GM21360 (cell line): ENCODE measurements around the gene FIZ1.
"Not testable (repeated sequence)": the region's sequence is repeated elsewhere in the genome, so short reads cannot be mapped to it uniquely, and the experiment has no call there.

Experiments used
- ATAC-seq: cut with Tn5 transposase; IDR thresholded peaks from one replicate; pipeline ENCODE4 v1.9.1; 2021; ENCODE audit warnings: mild to moderate bottlenecking, moderate library complexity; ENCODE audit not compliant: unreplicated experiment

The FIZ1 gene

GRCh38 chr19:55578031-55578760 lies 21.1 kb downstream of the FIZ1 start:
- no peak for ATAC-seq

GRCh38 chr19:55576746-55577145 lies 22.6 kb downstream of the FIZ1 start:
- no peak for ATAC-seq

DNA sequence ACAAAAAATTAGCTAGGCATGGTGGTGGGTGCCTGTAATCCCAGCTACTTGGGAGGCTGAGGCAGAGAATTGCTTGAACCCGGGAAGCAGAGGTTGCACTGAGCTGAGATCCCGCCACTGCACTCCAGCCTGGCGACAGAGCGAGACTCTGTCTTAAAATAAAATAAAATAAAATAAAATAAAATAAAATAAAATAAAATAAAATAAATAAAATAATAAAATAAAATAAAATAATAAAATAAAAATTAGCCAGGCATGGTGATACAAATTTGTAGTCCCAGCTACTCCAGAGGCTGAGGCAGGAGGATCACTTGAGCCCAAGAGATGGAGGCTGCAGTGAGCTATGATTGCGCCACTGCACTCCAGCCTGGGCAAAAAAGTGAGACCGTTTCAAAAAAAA lies 25.4 kb downstream of the FIZ1 start:
- ATAC-seq = not testable (repeated sequence)

DNA sequence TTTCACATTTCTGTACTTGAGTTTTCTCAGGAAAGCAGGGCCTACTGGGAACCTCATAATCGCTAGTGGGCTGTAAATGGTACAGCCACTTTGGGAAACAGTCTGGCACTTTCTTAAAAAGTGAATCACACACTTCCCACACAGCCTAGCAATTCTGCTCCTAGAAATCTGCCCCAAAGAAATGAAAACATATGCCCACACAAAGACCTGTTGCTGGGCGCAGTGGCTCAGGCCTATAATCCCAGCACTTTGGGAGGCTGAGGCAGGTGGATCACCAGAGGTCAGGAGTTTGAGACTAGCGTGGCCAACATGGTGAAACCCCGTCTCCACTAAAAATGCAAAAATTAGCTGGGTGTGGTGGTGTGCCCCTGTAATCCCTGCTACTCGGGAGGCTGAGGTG lies 29.8 kb downstream of the FIZ1 start:
- ATAC-seq = not testable (repeated sequence)

- no peak for ATAC-seq
These were observed 31.5 kb downstream of the FIZ1 start for GRCh38 chr19:55567708-55568328.

GRCh38 chr19:55566823-55567222 lies 32.5 kb downstream of the FIZ1 start:
- no peak for ATAC-seq

DNA sequence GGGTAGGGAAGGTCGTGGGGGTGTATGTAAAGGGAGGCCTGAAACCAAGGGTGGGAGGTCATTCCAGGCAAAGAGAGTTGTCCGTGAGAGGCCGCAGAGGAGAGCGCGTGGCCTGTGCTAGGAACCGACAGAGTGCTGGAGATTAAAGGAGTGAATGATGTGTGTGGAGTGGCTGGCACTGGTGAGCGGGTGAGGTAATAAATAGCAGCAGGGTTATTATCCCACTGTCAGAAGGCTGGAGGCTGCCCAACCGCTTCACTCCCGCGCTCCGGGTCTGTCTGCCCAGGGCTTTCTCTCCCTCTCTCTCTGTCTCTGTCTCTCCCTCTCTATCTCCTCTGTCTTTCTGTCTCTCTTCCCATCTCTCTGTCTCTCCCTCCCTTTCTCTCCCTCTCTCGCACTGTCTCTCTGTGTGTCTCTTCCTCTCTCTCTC lies 36.0 kb downstream of the FIZ1 start:
- ATAC-seq = no peak

DNA sequence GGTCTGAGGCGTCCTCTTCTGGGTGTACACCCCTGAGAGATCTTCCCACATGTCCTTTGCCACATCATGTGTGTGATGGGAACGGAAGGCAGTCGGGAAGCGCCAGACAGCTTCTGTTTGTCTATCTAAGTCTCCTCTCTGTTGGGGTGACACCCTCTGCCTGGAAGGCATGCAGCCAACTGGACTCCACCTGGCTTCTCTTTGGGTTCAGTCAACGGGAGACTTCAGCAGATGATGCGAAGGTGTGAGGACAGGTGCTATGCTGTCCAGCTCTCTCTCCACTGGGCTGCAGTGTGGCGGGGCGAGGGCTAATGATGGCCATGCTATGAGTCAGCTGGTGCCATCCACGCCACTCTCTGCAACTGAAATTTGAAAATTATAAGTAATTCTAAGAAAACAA lies 39.6 kb downstream of the FIZ1 start:
- ATAC-seq = no peak

GRCh38 chr19:55554741-55555152 lies 44.6 kb downstream of the FIZ1 start:
- no peak for ATAC-seq

DNA sequence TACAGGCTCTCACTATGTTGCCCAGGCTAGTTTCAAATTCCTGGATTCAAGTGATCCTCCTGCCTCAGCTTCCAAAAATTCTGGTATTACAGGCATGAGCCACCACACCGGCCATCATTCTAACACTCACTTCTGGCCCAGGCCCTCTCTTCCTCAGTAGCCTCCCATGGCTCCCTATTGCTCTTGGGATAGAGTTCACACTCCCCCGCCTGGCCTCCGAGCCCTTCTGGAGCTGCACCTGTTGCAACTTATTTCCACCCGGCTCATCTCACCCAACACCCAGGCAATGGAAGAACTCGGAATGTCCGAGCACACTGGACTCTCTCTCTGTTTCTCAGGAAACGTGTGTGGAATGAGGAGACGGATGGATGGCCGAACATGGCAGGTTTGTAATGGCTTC lies 45.0 kb downstream of the FIZ1 start:
- ATAC-seq = no peak

GRCh38 chr19:55553217-55554182 lies 45.8 kb downstream of the FIZ1 start:
- no peak for ATAC-seq

GRCh38 chr19:55552620-55553019 lies 46.7 kb downstream of the FIZ1 start:
- ATAC-seq = no peak

DNA sequence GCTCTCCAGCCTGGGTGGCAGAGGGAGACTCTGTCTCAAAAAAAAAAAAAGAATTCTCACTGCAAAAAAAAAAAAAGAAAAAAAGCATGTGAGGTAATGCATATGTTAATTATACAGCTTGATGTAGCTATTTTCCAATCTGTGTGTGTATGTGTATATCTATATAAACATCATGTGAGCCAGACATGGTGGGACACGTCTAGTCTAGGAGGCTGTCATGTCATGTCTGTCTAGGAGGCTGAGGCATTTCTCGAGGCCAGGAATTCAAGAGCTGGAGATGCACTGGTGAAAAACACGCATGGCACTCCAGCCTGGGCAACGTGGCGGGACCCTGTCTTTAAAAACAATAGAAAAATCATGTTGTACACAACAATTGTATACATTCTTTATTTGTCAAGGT lies 47.1 kb downstream of the FIZ1 start:
- ATAC-seq = no peak

- ATAC-seq = no peak
These were observed 49.0 kb downstream of the FIZ1 start for GRCh38 chr19:55550321-55550650.

- ATAC-seq = no peak
These were observed 49.6 kb downstream of the FIZ1 start for GRCh38 chr19:55549500-55550320.

GRCh38 chr19:55546822-55547614 lies 52.3 kb downstream of the FIZ1 start:
- ATAC-seq = no peak

DNA sequence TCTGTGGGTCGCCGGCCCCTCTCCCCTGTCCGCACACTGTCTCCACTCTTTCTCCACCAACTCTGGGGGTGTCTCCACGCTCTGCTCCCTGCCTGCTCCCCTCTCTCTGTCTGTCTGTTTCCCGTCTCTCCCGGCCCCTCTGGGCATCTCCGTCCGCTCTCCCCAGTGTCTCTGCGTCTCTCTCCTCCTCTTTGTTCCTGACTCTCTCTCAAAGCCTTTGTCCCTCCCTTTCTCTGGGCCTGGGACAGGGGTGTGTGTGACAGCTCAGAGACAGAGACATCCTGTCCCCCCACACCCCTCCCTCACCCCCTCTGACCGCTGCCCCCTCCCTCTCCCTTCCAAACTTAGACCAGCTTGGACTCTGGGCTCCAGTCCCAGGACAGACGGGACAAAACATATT lies 53.3 kb downstream of the FIZ1 start:
- no peak for ATAC-seq

- ATAC-seq = no peak
These were observed 53.9 kb downstream of the FIZ1 start, which contains the start of gene SBK3 for GRCh38 chr19:55545443-55545842. Gene SBK3, minus strand, starts transcription at chr19:55545543. Its CDS starts 0 bp downstream, at chr19:55545543.

DNA sequence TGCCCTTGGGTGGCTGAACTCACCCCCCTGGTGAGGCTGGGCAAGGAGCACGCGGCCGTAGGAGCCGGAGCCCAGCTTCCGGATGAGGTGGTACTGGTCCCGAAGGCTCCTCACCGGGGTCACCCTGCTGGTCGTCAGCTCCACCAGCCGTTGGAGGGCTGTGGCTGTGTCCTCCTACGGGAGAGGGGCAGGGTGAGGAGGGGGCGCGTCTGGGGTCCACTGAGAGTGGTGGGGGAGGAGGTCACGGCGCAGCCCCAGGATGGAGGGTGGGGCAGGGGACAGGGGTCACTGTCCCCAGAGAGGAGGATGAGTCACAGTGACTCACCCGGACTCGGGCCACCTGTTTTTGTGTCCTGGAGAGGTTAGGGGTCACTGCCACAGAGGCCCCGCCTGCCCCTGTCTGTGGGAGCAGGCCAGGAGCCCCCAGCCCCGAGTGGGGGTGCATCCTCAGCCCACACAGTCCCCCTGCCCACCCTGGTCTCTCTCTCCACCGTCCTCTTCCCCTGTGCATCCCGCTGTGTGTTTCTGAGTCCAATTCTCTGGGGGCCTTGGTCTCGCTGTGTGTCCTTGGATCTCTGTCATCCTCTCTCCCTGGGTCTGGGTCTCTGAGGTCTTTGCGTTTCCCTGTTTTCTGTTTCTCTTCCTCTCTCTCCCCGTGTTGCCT lies 54.4 kb downstream of the FIZ1 start:
- ATAC-seq = no peak
